GM12801 (cell line): ENCODE measurements around the gene ZNF750.

Experiments
- TF ChIP-seq, protein P1 (sequence below): IDR thresholded peaks from one replicate; pipeline ENCODE4 v1.5.1; 2011; ENCODE audit warnings: control low read depth; ENCODE audit not compliant: insufficient read length; ENCODE audit errors: extremely low read depth

The ZNF750 gene

DNA sequence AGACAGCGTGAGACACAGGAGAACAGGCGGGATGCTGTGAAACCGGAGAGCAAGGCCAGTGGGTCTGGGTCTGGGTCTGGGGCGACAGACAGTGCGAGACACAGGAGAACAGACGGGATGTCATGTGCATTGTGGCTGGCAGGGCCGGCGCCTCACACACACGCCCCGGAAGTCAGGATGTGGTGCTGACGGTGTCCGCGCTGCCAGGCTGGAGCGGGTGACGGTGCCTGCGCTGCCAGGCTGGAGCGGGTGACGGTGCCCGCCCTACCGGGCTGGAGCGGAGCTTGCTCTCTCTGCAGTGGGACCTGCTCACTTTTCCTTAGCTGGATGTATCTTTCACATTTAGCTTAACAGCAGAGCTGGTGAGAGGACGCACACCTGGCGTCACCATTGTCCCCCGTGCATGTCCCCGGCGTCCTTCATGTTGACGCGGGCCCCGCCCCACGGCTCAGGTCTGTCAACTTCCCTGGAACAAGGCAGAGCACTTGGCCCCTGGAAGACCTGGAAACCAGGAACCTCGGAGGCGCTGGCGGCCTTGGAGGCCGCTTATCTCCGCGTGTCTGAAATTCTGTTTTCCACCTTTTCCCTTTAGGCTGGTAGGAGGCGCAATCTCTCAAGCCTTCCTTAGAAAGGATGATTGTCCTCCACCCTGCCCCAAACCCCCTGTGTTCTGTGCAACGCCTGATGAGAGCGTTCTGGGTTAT is 43.0 kb upstream of the ZNF750 start:
- TF ChIP-seq, protein P1, sequence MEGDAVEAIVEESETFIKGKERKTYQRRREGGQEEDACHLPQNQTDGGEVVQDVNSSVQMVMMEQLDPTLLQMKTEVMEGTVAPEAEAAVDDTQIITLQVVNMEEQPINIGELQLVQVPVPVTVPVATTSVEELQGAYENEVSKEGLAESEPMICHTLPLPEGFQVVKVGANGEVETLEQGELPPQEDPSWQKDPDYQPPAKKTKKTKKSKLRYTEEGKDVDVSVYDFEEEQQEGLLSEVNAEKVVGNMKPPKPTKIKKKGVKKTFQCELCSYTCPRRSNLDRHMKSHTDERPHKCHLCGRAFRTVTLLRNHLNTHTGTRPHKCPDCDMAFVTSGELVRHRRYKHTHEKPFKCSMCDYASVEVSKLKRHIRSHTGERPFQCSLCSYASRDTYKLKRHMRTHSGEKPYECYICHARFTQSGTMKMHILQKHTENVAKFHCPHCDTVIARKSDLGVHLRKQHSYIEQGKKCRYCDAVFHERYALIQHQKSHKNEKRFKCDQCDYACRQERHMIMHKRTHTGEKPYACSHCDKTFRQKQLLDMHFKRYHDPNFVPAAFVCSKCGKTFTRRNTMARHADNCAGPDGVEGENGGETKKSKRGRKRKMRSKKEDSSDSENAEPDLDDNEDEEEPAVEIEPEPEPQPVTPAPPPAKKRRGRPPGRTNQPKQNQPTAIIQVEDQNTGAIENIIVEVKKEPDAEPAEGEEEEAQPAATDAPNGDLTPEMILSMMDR, result no peak

DNA sequence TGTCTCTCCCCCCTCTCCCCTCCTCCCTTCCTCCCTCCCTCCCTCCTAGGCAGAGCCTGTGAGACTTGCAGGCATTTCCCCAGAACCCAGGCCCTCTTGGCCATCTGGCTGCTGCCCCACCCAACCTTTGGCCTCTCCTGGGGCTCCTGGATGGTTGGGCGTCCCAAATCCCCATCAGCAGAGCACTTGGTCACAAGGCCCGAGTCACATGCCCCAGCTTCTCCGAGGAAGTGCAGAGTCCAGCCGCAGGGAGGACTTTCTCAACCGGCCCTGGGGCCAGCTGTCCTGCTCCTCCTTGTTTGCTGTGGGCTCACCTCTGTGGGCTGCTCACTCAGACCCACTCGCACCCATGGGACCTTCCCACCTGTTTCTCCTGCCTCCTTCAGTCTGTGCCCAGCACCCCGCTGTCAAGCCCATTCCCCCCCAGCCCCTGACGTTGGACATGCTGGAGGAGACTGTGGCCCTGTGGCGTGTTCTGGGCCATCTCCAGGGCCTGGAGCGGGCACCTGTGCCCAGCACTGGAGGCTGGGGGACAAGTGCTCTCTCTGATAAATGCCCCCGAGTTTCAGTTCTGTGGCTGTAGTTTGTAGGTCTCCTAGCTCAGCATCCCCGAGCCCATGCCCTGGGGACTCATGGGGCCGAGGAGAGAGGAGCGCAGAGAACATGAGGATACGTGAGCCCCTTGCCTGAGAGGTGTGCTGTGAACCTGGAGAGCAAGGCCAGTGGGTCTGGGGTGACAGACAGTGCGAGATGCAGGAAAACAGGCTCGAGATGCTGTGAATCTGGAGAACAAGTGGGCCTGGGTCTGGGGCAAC is 42.3 kb upstream of the ZNF750 start:
- TF ChIP-seq, protein P1, result no peak

- TF ChIP-seq, protein P1, result no peak
Observed at GRCh38 chr17:82881324-82881823, 41.6 kb upstream of the ZNF750 start.

DNA sequence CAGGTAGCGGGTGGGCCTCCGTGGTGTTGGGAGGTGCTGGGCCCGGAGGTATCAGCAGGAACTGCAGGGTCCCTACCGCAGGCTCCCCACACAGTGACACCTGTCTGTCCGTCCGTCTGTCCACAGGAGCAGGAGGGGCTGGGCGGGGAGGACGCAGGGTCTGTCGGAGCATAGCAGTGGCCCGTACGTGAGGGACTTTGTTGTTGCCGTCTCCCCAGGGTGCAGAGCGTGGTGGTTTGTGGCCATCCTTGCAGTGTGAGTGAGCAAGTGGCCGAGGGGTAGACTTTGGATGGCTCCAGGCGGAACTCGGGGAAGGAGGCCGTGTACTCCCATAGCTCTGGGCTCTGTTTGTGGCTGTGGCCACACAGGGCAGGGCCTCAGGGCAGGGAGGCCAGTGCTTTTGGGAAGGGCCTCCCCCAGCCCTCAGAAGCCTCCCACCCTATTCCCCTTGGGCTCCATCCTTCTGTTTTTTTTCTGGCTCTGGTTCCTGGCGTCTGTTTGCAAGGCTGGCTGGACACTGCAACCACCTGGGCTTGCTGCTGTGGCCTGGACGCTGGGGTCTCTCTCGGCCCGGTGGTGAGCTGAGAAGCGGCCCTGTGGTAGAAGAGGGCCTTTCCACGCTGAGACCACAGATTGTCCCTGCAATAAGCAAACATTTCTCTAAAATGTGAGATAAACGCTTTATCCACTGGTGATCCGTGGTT is 41.0 kb upstream of the ZNF750 start:
- TF ChIP-seq, protein P1, result no peak

GRCh38 chr17:82879241-82879640 is 39.4 kb upstream of the ZNF750 start:
- TF ChIP-seq, protein P1, result no peak

- TF ChIP-seq, protein P1, result no peak
Observed at GRCh38 chr17:82878527-82878926, 38.7 kb upstream of the ZNF750 start.
